ENCODE results near the gene DLG2.

The DLG2 gene

DNA sequence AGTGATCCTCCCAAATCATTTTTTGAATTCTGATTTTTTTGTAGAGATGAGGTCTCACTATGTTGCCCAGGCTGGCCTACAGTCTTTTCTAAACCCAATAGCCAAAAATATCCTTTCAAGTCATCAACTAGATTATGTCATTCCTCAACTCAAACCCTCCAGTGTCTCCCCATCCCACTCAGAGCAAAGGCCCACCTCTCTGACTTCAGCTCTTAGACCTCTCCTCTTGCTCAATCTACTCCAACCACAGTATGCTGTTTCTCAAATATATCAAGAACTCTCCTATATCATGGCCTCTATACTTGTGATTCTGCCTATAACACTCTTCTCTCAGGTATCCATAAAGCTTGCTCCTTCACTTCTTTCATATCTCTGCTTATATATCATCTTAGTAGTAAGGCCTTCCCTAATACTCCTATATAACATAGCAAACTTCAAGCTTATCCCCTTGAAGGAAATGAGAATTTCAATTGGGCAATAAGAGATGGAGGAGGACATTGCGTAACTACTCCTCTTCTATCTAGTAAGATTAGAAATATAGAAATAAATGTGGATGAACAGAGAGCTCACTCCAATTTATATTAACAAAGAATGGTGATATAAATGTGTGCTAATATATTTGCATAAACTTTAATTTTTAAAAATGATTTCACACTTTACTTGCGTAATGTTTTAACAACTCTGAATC lies 24.5 kb downstream of the DLG2 start:
- TF ChIP-seq ZFX (IDR thresholded peaks at IDR 0.05; ENCODE audit: borderline replicate concordance): no peak
- TF ChIP-seq, protein P1, sequence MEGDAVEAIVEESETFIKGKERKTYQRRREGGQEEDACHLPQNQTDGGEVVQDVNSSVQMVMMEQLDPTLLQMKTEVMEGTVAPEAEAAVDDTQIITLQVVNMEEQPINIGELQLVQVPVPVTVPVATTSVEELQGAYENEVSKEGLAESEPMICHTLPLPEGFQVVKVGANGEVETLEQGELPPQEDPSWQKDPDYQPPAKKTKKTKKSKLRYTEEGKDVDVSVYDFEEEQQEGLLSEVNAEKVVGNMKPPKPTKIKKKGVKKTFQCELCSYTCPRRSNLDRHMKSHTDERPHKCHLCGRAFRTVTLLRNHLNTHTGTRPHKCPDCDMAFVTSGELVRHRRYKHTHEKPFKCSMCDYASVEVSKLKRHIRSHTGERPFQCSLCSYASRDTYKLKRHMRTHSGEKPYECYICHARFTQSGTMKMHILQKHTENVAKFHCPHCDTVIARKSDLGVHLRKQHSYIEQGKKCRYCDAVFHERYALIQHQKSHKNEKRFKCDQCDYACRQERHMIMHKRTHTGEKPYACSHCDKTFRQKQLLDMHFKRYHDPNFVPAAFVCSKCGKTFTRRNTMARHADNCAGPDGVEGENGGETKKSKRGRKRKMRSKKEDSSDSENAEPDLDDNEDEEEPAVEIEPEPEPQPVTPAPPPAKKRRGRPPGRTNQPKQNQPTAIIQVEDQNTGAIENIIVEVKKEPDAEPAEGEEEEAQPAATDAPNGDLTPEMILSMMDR (IDR thresholded peaks at IDR 0.05): no peak
- H3K27ac ChIP-seq: no peak overlapping the region

DNA sequence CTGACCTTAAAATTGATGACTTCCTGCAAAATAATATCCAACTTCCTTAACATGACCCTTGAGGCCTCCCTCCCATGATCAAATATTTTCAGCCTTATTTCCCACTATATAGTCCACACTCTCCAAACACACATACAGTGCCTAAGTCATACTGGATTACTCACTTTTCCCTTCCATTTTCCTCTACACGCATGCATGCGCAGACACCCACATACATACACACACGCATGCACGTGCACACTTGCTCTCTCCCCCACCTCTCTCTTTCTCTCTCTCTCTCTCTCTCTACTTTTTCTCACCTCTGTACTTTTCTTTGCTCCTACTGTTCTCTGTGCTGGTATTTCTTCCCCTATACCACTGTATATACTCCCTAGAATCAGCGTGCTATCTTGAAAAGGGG lies 28.1 kb downstream of the DLG2 start:
- H3K27ac ChIP-seq: no peak overlapping the region
- TF ChIP-seq, protein P1 (IDR thresholded peaks at IDR 0.05): no peak
- no peak for TF ChIP-seq ZFX (IDR thresholded peaks at IDR 0.05; ENCODE audit: borderline replicate concordance)

DNA sequence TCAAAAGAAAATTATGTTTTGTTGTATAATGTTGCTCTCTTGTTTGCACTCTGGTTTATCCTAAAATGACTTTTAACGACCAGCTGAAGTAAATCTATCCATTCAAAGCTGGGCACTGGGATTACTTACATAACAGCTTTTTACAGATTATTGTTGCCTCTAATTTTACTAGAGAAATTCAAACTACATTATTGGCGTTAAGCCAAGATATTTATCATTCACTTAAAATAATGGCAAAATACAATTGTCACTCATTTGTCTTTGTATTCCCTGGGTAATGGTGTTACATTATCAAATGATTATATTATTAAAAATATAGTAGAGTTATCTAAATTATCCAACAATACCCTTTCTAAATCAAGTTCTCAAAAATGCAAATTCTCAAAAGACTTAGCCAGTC lies 30.3 kb downstream of the DLG2 start:
- no peak overlapping the region for H3K27ac ChIP-seq
- no peak for TF ChIP-seq ZFX (IDR thresholded peaks at IDR 0.05; ENCODE audit: borderline replicate concordance)
- TF ChIP-seq, protein P1 (IDR thresholded peaks at IDR 0.05): no peak

DNA sequence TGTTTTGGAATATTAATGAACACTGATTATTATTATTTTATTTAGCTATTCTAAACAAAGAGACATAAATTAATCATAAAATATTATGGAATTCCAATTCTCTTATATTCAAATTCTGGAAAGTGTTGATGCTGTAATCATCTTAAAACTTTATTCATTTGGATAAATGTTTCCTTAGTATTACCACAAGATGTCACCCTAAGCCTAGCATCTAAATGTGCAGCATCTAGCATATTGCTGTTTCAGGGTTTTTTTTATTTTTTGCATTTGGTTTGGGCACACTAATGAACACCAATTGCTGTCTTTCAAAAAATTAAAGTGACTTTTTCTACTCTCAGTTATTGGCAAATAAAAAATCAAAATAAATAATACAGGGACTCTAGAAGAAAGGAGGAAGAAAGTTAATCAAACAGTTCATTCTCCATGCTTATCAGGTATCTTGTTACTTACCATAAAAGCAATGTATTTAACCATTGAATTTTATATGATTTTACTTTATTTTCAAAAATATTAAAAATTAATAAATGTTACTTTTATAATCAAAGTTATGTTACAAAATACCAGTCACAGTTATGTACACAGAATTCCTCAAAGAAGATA lies 31.8 kb downstream of the DLG2 start:
- no peak for TF ChIP-seq ZFX (IDR thresholded peaks at IDR 0.05; ENCODE audit: borderline replicate concordance)
- TF ChIP-seq, protein P1 (IDR thresholded peaks at IDR 0.05): peak; percentile 85
- H3K27ac ChIP-seq: no peak overlapping the region

DNA sequence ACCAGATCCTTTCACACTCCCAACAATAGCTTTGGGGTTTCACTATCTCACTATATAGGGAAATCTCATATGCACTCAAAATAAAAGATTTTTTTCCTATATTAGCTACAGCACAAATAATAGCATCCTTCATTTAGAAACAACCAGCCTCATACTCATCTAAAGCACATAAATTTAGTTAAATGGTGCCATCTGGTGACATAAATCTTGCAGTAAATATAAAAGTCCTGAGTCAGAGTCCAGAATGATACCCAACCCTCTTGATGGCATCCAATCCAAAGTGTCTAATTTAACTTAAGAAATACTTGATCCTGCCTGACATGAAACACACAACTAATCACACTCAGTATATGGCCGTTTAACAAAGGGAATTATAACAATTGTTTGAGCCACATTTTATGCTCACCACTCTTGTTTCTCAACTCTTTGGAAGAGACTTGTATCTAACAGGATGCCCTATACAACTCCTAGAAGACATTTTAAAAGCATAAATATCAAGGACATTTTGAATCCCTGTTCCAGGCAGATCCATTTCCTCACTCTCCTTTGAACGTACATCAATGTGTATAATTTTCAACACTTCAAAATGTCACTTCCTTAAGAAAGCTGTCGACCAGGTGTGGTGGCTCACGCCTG lies 36.2 kb downstream of the DLG2 start:
- TF ChIP-seq, protein P1 (IDR thresholded peaks at IDR 0.05): peak; percentile 50
- TF ChIP-seq ZFX (IDR thresholded peaks at IDR 0.05; ENCODE audit: borderline replicate concordance): no peak
- no peak overlapping the region for H3K27ac ChIP-seq

DNA sequence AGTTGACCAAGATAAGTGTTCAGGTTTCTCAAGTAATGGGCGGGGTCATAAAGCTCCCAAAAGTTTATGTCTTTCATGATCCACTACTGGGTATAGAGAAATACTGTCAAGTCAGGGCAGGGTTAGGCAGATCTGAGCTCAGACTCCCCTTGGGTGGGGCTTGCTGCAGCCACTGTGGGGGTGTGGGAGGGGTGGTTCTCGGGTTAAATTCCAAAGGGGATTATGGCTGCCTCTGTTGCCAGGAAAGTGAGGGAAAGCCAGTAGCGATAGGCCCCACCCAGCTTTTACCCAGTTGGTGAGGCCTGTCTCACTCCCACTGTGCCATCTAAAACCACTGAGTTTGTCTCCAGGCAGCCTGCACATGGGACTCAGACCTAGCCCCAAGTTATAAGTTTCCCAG lies 37.8 kb downstream of the DLG2 start:
- TF ChIP-seq ZFX (IDR thresholded peaks at IDR 0.05; ENCODE audit: borderline replicate concordance): no peak
- TF ChIP-seq, protein P1 (IDR thresholded peaks at IDR 0.05): no peak
- H3K27ac ChIP-seq: no peak overlapping the region

DNA sequence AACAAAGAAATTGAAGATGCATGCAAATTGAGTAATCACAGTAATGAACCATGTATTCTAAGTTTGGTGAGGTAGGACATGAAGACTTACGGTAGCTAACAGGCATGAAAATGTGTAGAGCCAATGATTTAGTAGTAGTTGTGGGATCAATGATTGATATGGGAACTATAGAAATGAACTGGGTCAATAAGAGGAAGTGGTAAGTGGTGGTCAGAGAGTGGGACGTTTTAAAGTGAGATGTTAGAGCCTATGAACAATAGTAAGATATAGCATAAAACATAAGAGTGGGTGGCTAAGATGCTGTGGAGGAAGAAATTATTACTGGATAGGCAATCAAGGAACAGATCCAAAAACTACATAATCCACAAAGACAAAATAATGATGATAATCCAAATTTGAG lies 45.0 kb downstream of the DLG2 start:
- TF ChIP-seq ZFX (IDR thresholded peaks at IDR 0.05; ENCODE audit: borderline replicate concordance): no peak
- H3K27ac ChIP-seq: no peak overlapping the region

Data from 22Rv1 (cell line).